GM23338 (cell line): ENCODE results near the gene UBE2E2. TPM values are rescaled to one million over a fixed set of nuclear protein-coding genes. Genes with fewer than 3 reads are reported as not detected.

Source experiments
- ATAC-seq: fragments of 200-7000 bp; cut with Tn5 transposase; 3 replicates; pipeline ENCODE4 v1.9.1; 2020
- DNase-seq: peaks from one replicate; pipeline ENCODE4 v3.0.0-alpha.2; 2015; ENCODE audit warnings: low spot score
- H2AFZ ChIP-seq: fragments of 200-600 bp; sonication (generic); 2 replicates; pipeline ENCODE4 v1.8.0; 2016; ENCODE audit warnings: antibody characterized with exemption, mild to moderate bottlenecking, moderate library complexity
- H3F3A ChIP-seq: fragments of 200-600 bp; sonication (generic); replicated peaks from 2 replicates; pipeline ENCODE4 v1.8.0; 2017; ENCODE audit warnings: antibody characterized with exemption, mixed run types, low read depth
- H3K27ac ChIP-seq: fragments of 200-600 bp; sonication (generic); 2 replicates; pipeline ENCODE4 v1.6.1; 2016; ENCODE audit warnings: low read depth
- H3K27me3 ChIP-seq: fragments of 200-600 bp; sonication (generic); 2 replicates; pipeline ENCODE4 v1.8.0; 2016; ENCODE audit warnings: mild to moderate bottlenecking, mixed run types, moderate library complexity; ENCODE audit not compliant: insufficient read depth
- H3K36me3 ChIP-seq: fragments of 200-600 bp; sonication (generic); 2 replicates; pipeline ENCODE4 v1.8.0; 2016; ENCODE audit warnings: mild to moderate bottlenecking; ENCODE audit not compliant: insufficient read depth
- H3K4me1 ChIP-seq: fragments of 200-600 bp; sonication (generic); 2 replicates; pipeline ENCODE4 v1.8.0; 2016; ENCODE audit warnings: mild to moderate bottlenecking, moderate library complexity; ENCODE audit not compliant: insufficient read depth
- H3K4me2 ChIP-seq: fragments of 200-600 bp; sonication (generic); 2 replicates; pipeline ENCODE4 v1.7.1; 2017; ENCODE audit warnings: mixed run types
- H3K4me3 ChIP-seq: fragments of 200-600 bp; sonication (generic); 2 replicates; pipeline ENCODE4 v1.6.1; 2016; ENCODE audit warnings: mixed run types
- H3K79me2 ChIP-seq: fragments of 200-600 bp; sonication (generic); replicated peaks from 2 replicates; pipeline ENCODE4 v1.8.0; 2017; ENCODE audit warnings: mild to moderate bottlenecking; ENCODE audit not compliant: insufficient read depth
- H3K9me2 ChIP-seq: fragments of 200-600 bp; sonication (generic); 2 replicates; pipeline ENCODE4 v1.8.0; 2017; ENCODE audit not compliant: insufficient read depth
- H4K20me1 ChIP-seq: fragments of 200-600 bp; sonication (generic); replicated peaks from 2 replicates; pipeline ENCODE4 v1.8.0; 2017; ENCODE audit warnings: mild to moderate bottlenecking; ENCODE audit not compliant: insufficient read depth
- H3K27ac Mint-ChIP-seq: 2 replicates; pipeline ENCODE4 v1.8.0; 2020; ENCODE audit warnings: inconsistent platforms, mild to moderate bottlenecking, moderate library complexity, mixed read lengths
- H3K27me3 Mint-ChIP-seq: 3 replicates; pipeline ENCODE4 v1.8.0; 2022; ENCODE audit warnings: low read depth, mild to moderate bottlenecking, moderate library complexity, mixed read lengths, inconsistent platforms; ENCODE audit not compliant: insufficient read depth, poor library complexity
- H3K36me3 Mint-ChIP-seq: 3 replicates; pipeline ENCODE4 v1.8.0; 2021; ENCODE audit warnings: low read depth, mild to moderate bottlenecking, inconsistent platforms, moderate library complexity, mixed read lengths
- H3K4me1 Mint-ChIP-seq: 3 replicates; pipeline ENCODE4 v1.8.0; 2020; ENCODE audit warnings: mild to moderate bottlenecking, inconsistent platforms, mixed read lengths
- H3K4me3 Mint-ChIP-seq: 3 replicates; pipeline ENCODE4 v1.8.0; 2021; ENCODE audit warnings: moderate library complexity, mild to moderate bottlenecking, inconsistent platforms, mixed read lengths
- H3K9me3 Mint-ChIP-seq: 3 replicates; pipeline ENCODE4 v1.8.0; 2020; ENCODE audit warnings: moderate library complexity, mild to moderate bottlenecking, inconsistent platforms, mixed read lengths
- CREB1 ChIP-seq: fragments of 250-450 bp; sonication (Bioruptor Pico); IDR thresholded peaks from 2 replicates; pipeline ENCODE4 v1.5.0; 2020; ENCODE audit warnings: low read depth, mild to moderate bottlenecking, moderate library complexity
- EZH2 ChIP-seq: fragments of 200-600 bp; sonication (generic); IDR thresholded peaks from one replicate; pipeline ENCODE4 v1.8.0; 2017; ENCODE audit warnings: antibody characterized with exemption, mild to moderate bottlenecking, low read depth; ENCODE audit not compliant: unreplicated experiment
- EZH2phosphoT487 ChIP-seq: fragments of 200-600 bp; sonication (generic); IDR thresholded peaks from one replicate; pipeline ENCODE4 v1.8.1; 2018; ENCODE audit warnings: antibody characterized with exemption; ENCODE audit not compliant: unreplicated experiment
- JUNB ChIP-seq: IDR thresholded peaks from one replicate; pipeline ENCODE4 v1.6.1; 2016; ENCODE audit warnings: antibody characterized with exemption; ENCODE audit not compliant: unreplicated experiment
- NANOG ChIP-seq: IDR thresholded peaks from 2 replicates; pipeline ENCODE4 v1.6.1; 2016; ENCODE audit warnings: antibody characterized with exemption, borderline replicate concordance
- POLR2AphosphoS5 ChIP-seq: IDR thresholded peaks from 2 replicates; pipeline ENCODE4 v1.6.1; 2016; ENCODE audit warnings: antibody characterized with exemption, low read depth
- STAT1 ChIP-seq: IDR thresholded peaks from one replicate; pipeline ENCODE4 v1.6.1; 2016; ENCODE audit warnings: antibody characterized with exemption; ENCODE audit not compliant: unreplicated experiment
- ZNF114 ChIP-seq: fragments of 250-450 bp; sonication (Bioruptor Pico); IDR thresholded peaks from 2 replicates; pipeline ENCODE4 v1.5.0; 2020; ENCODE audit warnings: mild to moderate bottlenecking, moderate library complexity
- ZNF331 ChIP-seq: fragments of 250-450 bp; sonication (Bioruptor Pico); IDR thresholded peaks from 2 replicates; pipeline ENCODE4 v1.5.0; 2020; ENCODE audit warnings: low read depth, mild to moderate bottlenecking, moderate library complexity
- polyA plus RNA-seq: library from polyadenylated mRNA; unstranded; fragments of >200 nt; fragmentation: Nextera tagmentation; extraction: Ambion mirVana; gene quantifications from 2 replicates; pipeline ENCODE4 v1.2.1, GENCODE V29; 2016
- total RNA-seq: library from RNA; depleted of rRNA; stranded (reverse); fragments of >200 nt; shearing (Covaris generic); gene quantifications from 2 replicates; pipeline ENCODE4 v1.2.3, GENCODE V29; 2014
- TF ChIP-seq, protein P1 (sequence below): IDR thresholded peaks from 2 replicates; pipeline ENCODE4 v1.6.1; 2016; ENCODE audit warnings: antibody characterized with exemption
- TF ChIP-seq, protein P2 (sequence below): fragments of 250-450 bp; sonication (Bioruptor Pico); IDR thresholded peaks from 2 replicates; pipeline ENCODE4 v1.5.0; 2020; ENCODE audit warnings: mild to moderate bottlenecking, moderate library complexity
- TF ChIP-seq, protein P3 (sequence below), 2 experiments: fragments of 200-600 bp in 1 of 2; sonication (generic) in 1 of 2; conservative IDR thresholded peaks; 2 replicates each; pipeline versions ENCODE4 v1.5.1 to v1.6.1; 2016 to 2017; ENCODE audit warnings: antibody characterized with exemption in 2 of 2, low read depth in 2 of 2, mild to moderate bottlenecking in 2 of 2, moderate library complexity in 1 of 2
- TF ChIP-seq, protein P4 (sequence below): IDR thresholded peaks from one replicate; pipeline ENCODE4 v1.6.1; 2018; ENCODE audit warnings: antibody characterized with exemption; ENCODE audit not compliant: unreplicated experiment

The UBE2E2 gene
- total and polyA plus RNA-seq, 2 experiments from 2014 or later = 86.9 to 169 TPM

DNA sequence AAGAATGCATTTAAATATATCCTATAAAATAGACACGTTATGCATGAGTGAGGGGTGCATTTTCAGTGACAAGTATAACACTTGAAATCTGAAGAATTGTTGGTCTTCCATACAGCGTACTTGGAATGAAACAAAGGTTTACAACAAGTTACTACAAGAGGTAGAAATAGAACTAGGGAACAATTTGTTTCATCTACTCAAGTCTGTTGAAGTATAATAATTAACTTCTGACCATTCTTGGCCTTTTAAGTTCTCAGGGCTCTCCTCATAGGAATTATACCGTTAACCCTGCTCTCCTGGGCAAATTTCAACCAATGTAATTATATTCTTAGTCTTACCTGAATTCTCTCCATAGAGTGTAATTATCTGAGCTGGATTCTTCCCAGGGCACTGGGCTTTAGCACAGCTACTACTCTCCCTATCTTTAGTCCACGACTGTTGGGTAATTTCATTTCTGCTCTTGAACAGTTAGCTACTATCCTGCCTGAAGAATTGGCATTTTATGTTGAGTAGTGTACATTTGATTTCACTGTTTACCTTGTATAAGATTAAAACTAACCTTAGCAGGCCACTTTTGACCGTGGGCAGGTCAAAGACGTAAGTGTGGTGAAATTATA lies 100.6 kb downstream of the UBE2E2 start:
- H3K4me2 ChIP-seq = no peak overlapping the region
- no peaks in the 10 kb centered on the region for H3K27me3 ChIP-seq
- no peaks in the 10 kb centered on the region for H3F3A ChIP-seq
- H3K9me3 Mint-ChIP-seq = no peaks in the 10 kb centered on the region
- no peaks in the 10 kb centered on the region for H3K36me3 ChIP-seq
- H3K36me3 Mint-ChIP-seq = no peaks in the 10 kb centered on the region
- no peak overlapping the region for H2AFZ ChIP-seq
- peaks cover 13% of the 10 kb centered on the region for H3K4me1 Mint-ChIP-seq
- peaks cover 3% of the 10 kb centered on the region for H3K27me3 Mint-ChIP-seq
- H3K9me2 ChIP-seq = no peaks in the 10 kb centered on the region
- H4K20me1 ChIP-seq = no peaks in the 10 kb centered on the region
- ATAC-seq (no peak), DNase-seq (no peak)
- H3K4me3 Mint-ChIP-seq = no peak overlapping the region
- H3K4me3 ChIP-seq = no peak overlapping the region
- peaks cover 63% of the 10 kb centered on the region for H3K79me2 ChIP-seq
- H3K27ac Mint-ChIP-seq = no peak overlapping the region
- H3K27ac ChIP-seq = no peak overlapping the region
- peaks cover 8% of the 10 kb centered on the region; the same call in 1 of the 2 replicates for H3K4me1 ChIP-seq
- TF ChIP-seq, protein P1, sequence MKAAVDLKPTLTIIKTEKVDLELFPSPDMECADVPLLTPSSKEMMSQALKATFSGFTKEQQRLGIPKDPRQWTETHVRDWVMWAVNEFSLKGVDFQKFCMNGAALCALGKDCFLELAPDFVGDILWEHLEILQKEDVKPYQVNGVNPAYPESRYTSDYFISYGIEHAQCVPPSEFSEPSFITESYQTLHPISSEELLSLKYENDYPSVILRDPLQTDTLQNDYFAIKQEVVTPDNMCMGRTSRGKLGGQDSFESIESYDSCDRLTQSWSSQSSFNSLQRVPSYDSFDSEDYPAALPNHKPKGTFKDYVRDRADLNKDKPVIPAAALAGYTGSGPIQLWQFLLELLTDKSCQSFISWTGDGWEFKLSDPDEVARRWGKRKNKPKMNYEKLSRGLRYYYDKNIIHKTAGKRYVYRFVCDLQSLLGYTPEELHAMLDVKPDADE = no peak
- TF ChIP-seq ZNF331 = no peak
- TF ChIP-seq CREB1 (CRISPR knock-in tag) = no peak
- TF ChIP-seq POLR2AphosphoS5 = no peak
- no peak for TF ChIP-seq STAT1
- TF ChIP-seq, protein P2, sequence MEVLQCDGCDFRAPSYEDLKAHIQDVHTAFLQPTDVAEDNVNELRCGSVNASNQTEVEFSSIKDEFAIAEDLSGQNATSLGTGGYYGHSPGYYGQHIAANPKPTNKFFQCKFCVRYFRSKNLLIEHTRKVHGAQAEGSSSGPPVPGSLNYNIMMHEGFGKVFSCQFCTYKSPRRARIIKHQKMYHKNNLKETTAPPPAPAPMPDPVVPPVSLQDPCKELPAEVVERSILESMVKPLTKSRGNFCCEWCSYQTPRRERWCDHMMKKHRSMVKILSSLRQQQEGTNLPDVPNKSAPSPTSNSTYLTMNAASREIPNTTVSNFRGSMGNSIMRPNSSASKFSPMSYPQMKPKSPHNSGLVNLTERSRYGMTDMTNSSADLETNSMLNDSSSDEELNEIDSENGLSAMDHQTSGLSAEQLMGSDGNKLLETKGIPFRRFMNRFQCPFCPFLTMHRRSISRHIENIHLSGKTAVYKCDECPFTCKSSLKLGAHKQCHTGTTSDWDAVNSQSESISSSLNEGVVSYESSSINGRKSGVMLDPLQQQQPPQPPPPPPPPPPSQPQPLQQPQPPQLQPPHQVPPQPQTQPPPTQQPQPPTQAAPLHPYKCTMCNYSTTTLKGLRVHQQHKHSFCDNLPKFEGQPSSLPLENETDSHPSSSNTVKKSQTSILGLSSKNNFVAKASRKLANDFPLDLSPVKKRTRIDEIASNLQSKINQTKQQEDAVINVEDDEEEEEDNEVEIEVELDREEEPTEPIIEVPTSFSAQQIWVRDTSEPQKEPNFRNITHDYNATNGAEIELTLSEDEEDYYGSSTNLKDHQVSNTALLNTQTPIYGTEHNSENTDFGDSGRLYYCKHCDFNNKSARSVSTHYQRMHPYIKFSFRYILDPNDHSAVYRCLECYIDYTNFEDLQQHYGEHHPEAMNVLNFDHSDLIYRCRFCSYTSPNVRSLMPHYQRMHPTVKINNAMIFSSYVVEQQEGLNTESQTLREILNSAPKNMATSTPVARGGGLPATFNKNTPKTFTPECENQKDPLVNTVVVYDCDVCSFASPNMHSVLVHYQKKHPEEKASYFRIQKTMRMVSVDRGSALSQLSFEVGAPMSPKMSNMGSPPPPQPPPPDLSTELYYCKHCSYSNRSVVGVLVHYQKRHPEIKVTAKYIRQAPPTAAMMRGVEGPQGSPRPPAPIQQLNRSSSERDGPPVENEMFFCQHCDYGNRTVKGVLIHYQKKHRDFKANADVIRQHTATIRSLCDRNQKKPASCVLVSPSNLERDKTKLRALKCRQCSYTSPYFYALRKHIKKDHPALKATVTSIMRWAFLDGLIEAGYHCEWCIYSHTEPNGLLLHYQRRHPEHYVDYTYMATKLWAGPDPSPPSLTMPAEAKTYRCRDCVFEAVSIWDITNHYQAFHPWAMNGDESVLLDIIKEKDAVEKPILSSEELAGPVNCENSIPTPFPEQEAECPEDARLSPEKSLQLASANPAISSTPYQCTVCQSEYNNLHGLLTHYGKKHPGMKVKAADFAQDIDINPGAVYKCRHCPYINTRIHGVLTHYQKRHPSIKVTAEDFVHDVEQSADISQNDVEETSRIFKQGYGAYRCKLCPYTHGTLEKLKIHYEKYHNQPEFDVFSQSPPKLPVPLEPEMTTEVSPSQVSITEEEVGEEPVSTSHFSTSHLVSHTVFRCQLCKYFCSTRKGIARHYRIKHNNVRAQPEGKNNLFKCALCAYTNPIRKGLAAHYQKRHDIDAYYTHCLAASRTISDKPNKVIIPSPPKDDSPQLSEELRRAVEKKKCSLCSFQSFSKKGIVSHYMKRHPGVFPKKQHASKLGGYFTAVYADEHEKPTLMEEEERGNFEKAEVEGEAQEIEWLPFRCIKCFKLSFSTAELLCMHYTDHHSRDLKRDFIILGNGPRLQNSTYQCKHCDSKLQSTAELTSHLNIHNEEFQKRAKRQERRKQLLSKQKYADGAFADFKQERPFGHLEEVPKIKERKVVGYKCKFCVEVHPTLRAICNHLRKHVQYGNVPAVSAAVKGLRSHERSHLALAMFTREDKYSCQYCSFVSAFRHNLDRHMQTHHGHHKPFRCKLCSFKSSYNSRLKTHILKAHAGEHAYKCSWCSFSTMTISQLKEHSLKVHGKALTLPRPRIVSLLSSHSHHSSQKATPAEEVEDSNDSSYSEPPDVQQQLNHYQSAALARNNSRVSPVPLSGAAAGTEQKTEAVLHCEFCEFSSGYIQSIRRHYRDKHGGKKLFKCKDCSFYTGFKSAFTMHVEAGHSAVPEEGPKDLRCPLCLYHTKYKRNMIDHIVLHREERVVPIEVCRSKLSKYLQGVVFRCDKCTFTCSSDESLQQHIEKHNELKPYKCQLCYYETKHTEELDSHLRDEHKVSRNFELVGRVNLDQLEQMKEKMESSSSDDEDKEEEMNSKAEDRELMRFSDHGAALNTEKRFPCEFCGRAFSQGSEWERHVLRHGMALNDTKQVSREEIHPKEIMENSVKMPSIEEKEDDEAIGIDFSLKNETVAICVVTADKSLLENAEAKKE (CRISPR knock-in tag) = no peak
- no peak for TF ChIP-seq EZH2phosphoT487
- TF ChIP-seq JUNB = no peak
- TF ChIP-seq ZNF114 (CRISPR knock-in tag) = no peak
- TF ChIP-seq NANOG = no peak
- TF ChIP-seq, protein P3, sequence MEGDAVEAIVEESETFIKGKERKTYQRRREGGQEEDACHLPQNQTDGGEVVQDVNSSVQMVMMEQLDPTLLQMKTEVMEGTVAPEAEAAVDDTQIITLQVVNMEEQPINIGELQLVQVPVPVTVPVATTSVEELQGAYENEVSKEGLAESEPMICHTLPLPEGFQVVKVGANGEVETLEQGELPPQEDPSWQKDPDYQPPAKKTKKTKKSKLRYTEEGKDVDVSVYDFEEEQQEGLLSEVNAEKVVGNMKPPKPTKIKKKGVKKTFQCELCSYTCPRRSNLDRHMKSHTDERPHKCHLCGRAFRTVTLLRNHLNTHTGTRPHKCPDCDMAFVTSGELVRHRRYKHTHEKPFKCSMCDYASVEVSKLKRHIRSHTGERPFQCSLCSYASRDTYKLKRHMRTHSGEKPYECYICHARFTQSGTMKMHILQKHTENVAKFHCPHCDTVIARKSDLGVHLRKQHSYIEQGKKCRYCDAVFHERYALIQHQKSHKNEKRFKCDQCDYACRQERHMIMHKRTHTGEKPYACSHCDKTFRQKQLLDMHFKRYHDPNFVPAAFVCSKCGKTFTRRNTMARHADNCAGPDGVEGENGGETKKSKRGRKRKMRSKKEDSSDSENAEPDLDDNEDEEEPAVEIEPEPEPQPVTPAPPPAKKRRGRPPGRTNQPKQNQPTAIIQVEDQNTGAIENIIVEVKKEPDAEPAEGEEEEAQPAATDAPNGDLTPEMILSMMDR (conservative IDR thresholded peaks at IDR 0.05; ENCODE audit: low read depth in 2 of 2) = no peak
- TF ChIP-seq EZH2 = no peak
- TF ChIP-seq, protein P4, sequence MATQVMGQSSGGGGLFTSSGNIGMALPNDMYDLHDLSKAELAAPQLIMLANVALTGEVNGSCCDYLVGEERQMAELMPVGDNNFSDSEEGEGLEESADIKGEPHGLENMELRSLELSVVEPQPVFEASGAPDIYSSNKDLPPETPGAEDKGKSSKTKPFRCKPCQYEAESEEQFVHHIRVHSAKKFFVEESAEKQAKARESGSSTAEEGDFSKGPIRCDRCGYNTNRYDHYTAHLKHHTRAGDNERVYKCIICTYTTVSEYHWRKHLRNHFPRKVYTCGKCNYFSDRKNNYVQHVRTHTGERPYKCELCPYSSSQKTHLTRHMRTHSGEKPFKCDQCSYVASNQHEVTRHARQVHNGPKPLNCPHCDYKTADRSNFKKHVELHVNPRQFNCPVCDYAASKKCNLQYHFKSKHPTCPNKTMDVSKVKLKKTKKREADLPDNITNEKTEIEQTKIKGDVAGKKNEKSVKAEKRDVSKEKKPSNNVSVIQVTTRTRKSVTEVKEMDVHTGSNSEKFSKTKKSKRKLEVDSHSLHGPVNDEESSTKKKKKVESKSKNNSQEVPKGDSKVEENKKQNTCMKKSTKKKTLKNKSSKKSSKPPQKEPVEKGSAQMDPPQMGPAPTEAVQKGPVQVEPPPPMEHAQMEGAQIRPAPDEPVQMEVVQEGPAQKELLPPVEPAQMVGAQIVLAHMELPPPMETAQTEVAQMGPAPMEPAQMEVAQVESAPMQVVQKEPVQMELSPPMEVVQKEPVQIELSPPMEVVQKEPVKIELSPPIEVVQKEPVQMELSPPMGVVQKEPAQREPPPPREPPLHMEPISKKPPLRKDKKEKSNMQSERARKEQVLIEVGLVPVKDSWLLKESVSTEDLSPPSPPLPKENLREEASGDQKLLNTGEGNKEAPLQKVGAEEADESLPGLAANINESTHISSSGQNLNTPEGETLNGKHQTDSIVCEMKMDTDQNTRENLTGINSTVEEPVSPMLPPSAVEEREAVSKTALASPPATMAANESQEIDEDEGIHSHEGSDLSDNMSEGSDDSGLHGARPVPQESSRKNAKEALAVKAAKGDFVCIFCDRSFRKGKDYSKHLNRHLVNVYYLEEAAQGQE = no peak
